MCF 10A (cell line): Measurements from ENCODE around the gene EGLN1. TPM values are rescaled to one million over a fixed set of nuclear protein-coding genes. Genes with fewer than 3 reads are reported as not detected.
"Not testable (repeated sequence)": the region's sequence is repeated elsewhere in the genome, so short reads cannot be mapped to it uniquely, and the experiment has no call there.

Experiments used
- BruUV-seq: library from RNA; stranded (reverse); fragments of 400-500 nt; replicated peaks from 2 replicates; lab custom pipeline; 2021; lab: Mats Ljungman, UMichigan
- CTCF ChIA-PET: fragments of 300-600 bp; sonication (Branson Sonifier 250); formaldehyde crosslinking; extraction: SDS; loops from one replicate; lab custom pipeline; 2021; ENCODE audit warnings: antibody characterized with exemption, inconsistent platforms; lab: Yijun Ruan, JAX
- POLR2A ChIA-PET: fragments of 300-600, 350-650 bp; sonication (Branson Sonifier 250); formaldehyde crosslinking; extraction: SDS; loops from one replicate; lab custom pipeline; 2020; ENCODE audit warnings: antibody characterized with exemption, inconsistent platforms; lab: Yijun Ruan, JAX
- DNase-seq: peaks from one replicate; pipeline ENCODE4 v3.0.0-alpha.2; 2018; ENCODE audit not compliant: unreplicated experiment
- H3K27ac Mint-ChIP-seq: one replicate; pipeline ENCODE4 v1.8.0; 2022; ENCODE audit warnings: mild to moderate bottlenecking, low read depth, mixed read lengths; ENCODE audit not compliant: unreplicated experiment
- H3K27me3 Mint-ChIP-seq: one replicate; pipeline ENCODE4 v1.8.0; 2022; ENCODE audit warnings: mixed read lengths; ENCODE audit not compliant: insufficient read depth, unreplicated experiment
- H3K36me3 Mint-ChIP-seq: one replicate; pipeline ENCODE4 v1.8.0; 2022; ENCODE audit warnings: mild to moderate bottlenecking, moderate library complexity, mixed read lengths; ENCODE audit not compliant: insufficient read depth, unreplicated experiment
- H3K4me1 Mint-ChIP-seq: one replicate; pipeline ENCODE4 v1.8.0; 2022; ENCODE audit warnings: mixed read lengths; ENCODE audit not compliant: insufficient read depth, unreplicated experiment
- H3K4me3 Mint-ChIP-seq: one replicate; pipeline ENCODE4 v1.8.0; 2022; ENCODE audit warnings: mild to moderate bottlenecking, moderate library complexity, mixed read lengths; ENCODE audit not compliant: unreplicated experiment
- H3K9me3 Mint-ChIP-seq: one replicate; pipeline ENCODE4 v1.8.0; 2022; ENCODE audit warnings: mixed read lengths; ENCODE audit not compliant: unreplicated experiment
- intact Hi-C: fragments of 100-400 bp; cut with micrococcal nuclease; formaldehyde crosslinking; loops from 2 replicates; pipeline ENCODE4 v1.14.1; 2022
- total RNA-seq: library from RNA; stranded (reverse); gene quantifications from 2 replicates; pipeline ENCODE4 v1.2.3, GENCODE V29; 2022
- TF ChIP-seq, protein P1 (sequence below): fragments of 200-600 bp; IDR thresholded peaks from one replicate; pipeline ENCODE4 v1.8.0; 2022; ENCODE audit warnings: antibody characterized with exemption, mild to moderate bottlenecking; ENCODE audit not compliant: unreplicated experiment

Gene EGLN1
- total RNA-seq, 1 experiment from 2014 or later: 68.8 TPM

DNA sequence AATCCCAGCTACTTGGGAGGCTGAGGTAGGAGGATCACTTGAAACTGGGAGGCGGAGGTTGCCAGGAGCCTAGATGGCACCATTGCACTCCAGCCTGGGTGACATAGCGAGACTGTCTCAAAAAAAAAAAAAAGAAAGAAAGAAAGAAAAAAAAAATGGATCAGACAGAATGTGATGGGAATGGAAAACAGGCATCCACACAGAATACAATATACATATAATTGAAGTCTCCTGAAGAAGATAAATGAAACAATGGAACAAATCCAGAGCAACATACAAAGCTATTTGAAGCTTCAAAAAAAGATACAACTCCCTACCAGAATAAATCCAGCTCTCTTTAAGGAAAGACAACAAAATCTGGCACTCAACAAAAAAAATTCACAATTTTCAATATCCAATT is 10.9 kb upstream of the EGLN1 start:
- no peak for DNase-seq
- intact Hi-C loops: no loop called here
- H3K27me3 Mint-ChIP-seq: no peaks in the 10 kb centered on the region
- ChIA-PET POLR2A (interaction anchor here (0.6 to 1.2 kb wide), 8 partner anchors 9 to 1806 kb away, joined by 3 to 6 read pairs (median 4); no protein-coding TSS in a partner anchor), CTCF (no interaction called here)
- TF ChIP-seq, protein P1, sequence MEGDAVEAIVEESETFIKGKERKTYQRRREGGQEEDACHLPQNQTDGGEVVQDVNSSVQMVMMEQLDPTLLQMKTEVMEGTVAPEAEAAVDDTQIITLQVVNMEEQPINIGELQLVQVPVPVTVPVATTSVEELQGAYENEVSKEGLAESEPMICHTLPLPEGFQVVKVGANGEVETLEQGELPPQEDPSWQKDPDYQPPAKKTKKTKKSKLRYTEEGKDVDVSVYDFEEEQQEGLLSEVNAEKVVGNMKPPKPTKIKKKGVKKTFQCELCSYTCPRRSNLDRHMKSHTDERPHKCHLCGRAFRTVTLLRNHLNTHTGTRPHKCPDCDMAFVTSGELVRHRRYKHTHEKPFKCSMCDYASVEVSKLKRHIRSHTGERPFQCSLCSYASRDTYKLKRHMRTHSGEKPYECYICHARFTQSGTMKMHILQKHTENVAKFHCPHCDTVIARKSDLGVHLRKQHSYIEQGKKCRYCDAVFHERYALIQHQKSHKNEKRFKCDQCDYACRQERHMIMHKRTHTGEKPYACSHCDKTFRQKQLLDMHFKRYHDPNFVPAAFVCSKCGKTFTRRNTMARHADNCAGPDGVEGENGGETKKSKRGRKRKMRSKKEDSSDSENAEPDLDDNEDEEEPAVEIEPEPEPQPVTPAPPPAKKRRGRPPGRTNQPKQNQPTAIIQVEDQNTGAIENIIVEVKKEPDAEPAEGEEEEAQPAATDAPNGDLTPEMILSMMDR: no peak
- no peaks in the 10 kb centered on the region for H3K4me1 Mint-ChIP-seq
- H3K36me3 Mint-ChIP-seq: no peaks in the 10 kb centered on the region
- peaks cover 8% of the 10 kb centered on the region for H3K9me3 Mint-ChIP-seq
- H3K27ac Mint-ChIP-seq: no peak overlapping the region
- no TSS peak for BruUV-seq
- H3K4me3 Mint-ChIP-seq: no peak overlapping the region

DNA sequence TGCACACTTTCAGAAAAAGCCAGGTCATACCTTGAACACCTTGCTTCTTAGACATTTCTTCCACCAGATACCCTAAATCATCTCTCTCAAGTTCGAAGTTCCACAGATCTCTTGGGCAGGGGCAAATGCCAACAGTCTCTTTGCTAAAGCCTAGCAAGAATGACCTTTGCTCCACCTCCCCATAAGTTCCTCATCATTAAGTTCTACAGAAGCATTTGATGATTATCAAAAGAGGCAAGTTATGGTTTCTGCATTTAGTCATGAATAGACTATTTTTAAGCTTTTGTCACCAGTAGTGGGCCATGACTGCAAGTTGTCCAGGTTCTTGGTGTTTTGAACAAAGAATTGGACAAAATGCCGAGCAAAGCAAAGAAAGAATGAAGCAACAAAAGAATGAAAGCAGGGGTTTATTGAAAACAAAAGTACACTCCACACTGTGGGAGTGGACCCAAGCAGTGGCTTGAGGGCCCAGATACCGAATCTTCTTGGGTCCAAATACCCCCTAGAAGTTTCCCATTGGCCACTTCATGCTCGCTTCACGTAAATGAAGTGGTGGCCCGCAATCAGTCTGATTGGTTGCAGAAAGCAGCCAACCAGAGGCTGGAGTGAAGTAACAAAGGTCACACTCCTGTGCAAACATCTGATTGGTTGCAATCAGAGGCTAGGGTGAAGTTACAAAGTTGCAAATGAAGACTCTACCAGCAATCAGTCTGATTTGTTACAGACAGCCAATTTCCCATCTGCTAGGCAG is 9.8 kb upstream of the EGLN1 start:
- ChIA-PET CTCF (no interaction called here), POLR2A (no interaction called here)
- no peak overlapping the region for H3K27ac Mint-ChIP-seq
- no peak for DNase-seq
- peaks cover 8% of the 10 kb centered on the region for H3K9me3 Mint-ChIP-seq
- no peaks in the 10 kb centered on the region for H3K4me1 Mint-ChIP-seq
- BruUV-seq: no TSS peak
- no peak overlapping the region for H3K4me3 Mint-ChIP-seq
- TF ChIP-seq, protein P1: no peak
- intact Hi-C loops: no loop called here
- H3K36me3 Mint-ChIP-seq: no peaks in the 10 kb centered on the region
- no peaks in the 10 kb centered on the region for H3K27me3 Mint-ChIP-seq

DNA sequence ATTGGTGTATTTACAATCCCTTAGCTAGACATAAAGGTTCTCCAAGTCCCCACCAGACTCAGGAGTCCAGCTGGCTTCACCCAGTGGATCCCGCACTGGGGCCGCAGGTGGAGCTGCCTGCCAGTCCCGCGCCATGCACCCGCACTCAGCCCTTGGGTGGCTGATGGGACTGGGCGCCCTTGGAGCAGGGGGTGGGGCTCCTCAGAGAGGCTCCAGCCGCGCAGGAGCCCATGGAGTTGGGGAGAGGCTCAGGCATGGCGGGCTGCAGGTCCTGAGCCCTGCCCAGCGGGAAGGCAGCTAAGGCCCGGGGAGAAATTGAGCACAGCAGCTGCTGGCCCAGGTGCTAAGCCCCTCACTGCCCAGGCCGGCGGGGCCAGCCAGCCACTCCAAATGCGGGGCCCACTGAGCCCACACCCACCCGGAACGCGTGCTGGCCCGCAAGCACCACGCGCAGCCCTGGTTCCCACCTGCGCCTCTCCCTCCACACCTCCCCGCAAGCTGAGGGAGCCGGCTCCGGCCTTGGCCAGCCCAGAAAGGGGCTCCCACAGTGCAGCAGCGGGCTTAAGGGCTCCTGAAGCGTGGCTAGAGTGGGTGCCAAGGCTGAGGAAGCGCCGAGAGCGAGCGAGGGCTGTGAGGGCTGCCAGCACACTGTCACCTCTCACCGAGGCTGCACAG is 8.7 kb upstream of the EGLN1 start:
- BruUV-seq, H3K9me3 Mint-ChIP-seq, H3K4me3 Mint-ChIP-seq, H3K4me1 Mint-ChIP-seq, DNase-seq, H3K36me3 Mint-ChIP-seq, H3K27ac Mint-ChIP-seq, intact Hi-C loops, H3K27me3 Mint-ChIP-seq: not testable (repeated sequence)
- POLR2A ChIA-PET: interaction anchor here (1.0 kb wide), 1 partner anchor 9 kb away, joined by 3 read pairs; no protein-coding TSS in a partner anchor
- CTCF ChIA-PET: interaction anchor here (0.6 kb wide), 1 partner anchor 90 kb away, joined by 3 read pairs; no protein-coding TSS in a partner anchor

DNA sequence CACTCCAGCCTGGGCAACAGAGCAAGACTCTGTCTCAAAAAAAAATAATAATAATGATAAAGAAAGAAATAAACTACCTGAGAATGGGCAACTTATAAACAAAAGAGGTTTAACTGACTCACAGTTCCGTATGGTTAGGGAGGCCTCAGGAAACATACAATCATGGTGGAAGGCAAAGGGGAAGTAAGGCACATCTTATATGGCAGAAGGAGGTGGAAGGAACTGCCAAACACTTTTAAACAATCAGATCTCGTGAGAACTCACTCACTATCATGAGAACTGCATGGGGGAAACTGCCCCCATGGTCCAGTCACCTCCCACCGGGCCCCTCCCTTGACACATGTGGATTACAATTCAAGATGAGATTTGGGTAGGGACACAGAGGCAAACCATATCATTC is 6.3 kb upstream of the EGLN1 start:
- no peak overlapping the region for H3K4me3 Mint-ChIP-seq
- intact Hi-C loops: no loop called here
- H3K36me3 Mint-ChIP-seq: no peaks in the 10 kb centered on the region
- peaks cover 6% of the 10 kb centered on the region for H3K4me1 Mint-ChIP-seq
- CTCF ChIA-PET: no interaction called here
- H3K27me3 Mint-ChIP-seq: no peaks in the 10 kb centered on the region
- POLR2A ChIA-PET: interaction anchor here (1.0 kb wide), 1 partner anchor 8 kb away, joined by 3 read pairs; no protein-coding TSS in a partner anchor
- no TSS peak for BruUV-seq
- TF ChIP-seq, protein P1: no peak
- H3K27ac Mint-ChIP-seq: no peak overlapping the region
- DNase-seq: no peak
- H3K9me3 Mint-ChIP-seq: peaks cover 8% of the 10 kb centered on the region
